ENCODE results near the gene SPI1.
"Not testable (repeated sequence)": the region's sequence is repeated elsewhere in the genome, so short reads cannot be mapped to it uniquely, and the experiment has no call there.

SPI1 gene

GRCh38 chr11:47316501-47316900 lies 61.8 kb downstream of the SPI1 start:
- DNase-seq, result not testable (repeated sequence)

GRCh38 chr11:47314992-47315391 lies 63.4 kb downstream of the SPI1 start:
- DNase-seq, result no peak

- DNase-seq, result no peak
Measured at GRCh38 chr11:47308050-47308823, 70.1 kb downstream of the SPI1 start.

- DNase-seq, result no peak
Measured at GRCh38 chr11:47306484-47306844, 71.9 kb downstream of the SPI1 start.

- DNase-seq, result no peak
Measured at GRCh38 chr11:47305734-47306483, 72.4 kb downstream of the SPI1 start.
